ENCODE measurements around the gene PPP1R13B.

DNA sequence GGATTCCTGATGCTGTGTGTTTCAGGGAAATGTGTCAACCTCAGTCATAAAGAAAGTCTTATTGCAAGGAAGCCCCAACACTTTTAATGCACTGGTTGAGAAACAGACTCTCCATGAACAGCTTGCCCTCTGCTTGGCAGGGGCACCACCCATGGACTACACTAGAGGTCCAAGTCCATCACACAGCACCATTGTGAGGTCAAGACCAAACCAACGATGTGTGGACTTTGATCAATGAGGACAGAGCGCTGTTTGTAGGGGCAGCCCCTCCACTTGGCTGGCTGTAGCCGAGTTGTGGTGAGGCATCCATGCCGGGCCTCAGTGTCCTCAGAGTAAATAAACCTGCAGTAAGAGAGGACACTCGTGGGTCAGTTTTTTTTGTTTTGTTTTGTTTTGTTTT, 102.0 kb downstream of the PPP1R13B start:
- no peak for TF ChIP-seq POLR2A (IDR thresholded peaks at IDR 0.05)
- TF ChIP-seq, protein P1, sequence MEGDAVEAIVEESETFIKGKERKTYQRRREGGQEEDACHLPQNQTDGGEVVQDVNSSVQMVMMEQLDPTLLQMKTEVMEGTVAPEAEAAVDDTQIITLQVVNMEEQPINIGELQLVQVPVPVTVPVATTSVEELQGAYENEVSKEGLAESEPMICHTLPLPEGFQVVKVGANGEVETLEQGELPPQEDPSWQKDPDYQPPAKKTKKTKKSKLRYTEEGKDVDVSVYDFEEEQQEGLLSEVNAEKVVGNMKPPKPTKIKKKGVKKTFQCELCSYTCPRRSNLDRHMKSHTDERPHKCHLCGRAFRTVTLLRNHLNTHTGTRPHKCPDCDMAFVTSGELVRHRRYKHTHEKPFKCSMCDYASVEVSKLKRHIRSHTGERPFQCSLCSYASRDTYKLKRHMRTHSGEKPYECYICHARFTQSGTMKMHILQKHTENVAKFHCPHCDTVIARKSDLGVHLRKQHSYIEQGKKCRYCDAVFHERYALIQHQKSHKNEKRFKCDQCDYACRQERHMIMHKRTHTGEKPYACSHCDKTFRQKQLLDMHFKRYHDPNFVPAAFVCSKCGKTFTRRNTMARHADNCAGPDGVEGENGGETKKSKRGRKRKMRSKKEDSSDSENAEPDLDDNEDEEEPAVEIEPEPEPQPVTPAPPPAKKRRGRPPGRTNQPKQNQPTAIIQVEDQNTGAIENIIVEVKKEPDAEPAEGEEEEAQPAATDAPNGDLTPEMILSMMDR (IDR thresholded peaks at IDR 0.05), result no peak
